PC-3 (cell line): ENCODE measurements around the gene FAM120B. TPM values are rescaled to one million over a fixed set of nuclear protein-coding genes. Genes with fewer than 3 reads are reported as not detected.
A peak's percentile ranks its signal among the peaks of the same experiment; 100 is the strongest.

Source experiments
- ATAC-seq: fragments of 200-7000 bp; cut with Tn5 transposase; 2 replicates; pipeline ENCODE4 v1.9.1; 2020; ENCODE audit warnings: mild to moderate bottlenecking, moderate library complexity
- BruUV-seq: library from RNA; stranded (reverse); fragments of 400-500 nt; replicated peaks from 2 replicates; lab custom pipeline; 2021; lab: Mats Ljungman, UMichigan
- CTCF ChIA-PET: fragments of 300-600 bp; sonication (Branson Sonifier 250); formaldehyde crosslinking; loops from one replicate; lab custom pipeline; 2022; ENCODE audit warnings: antibody characterized with exemption; lab: Charles Lee
- POLR2A ChIA-PET: fragments of 300-600 bp; sonication (Branson Sonifier 250); formaldehyde crosslinking; loops from one replicate; lab custom pipeline; 2022; ENCODE audit warnings: antibody characterized with exemption; ENCODE audit not compliant: unreplicated experiment; lab: Charles Lee
- DNase-seq: peaks from one replicate; pipeline ENCODE4 v3.0.0-alpha.2; 2015
- H2AFZ ChIP-seq: fragments of 300-600 bp; sonication (generic); 2 replicates; pipeline ENCODE4 v1.6.0; 2016; ENCODE audit warnings: antibody characterized with exemption, low read length
- H3F3A ChIP-seq: fragments of 300-600 bp; sonication (generic); one replicate; pipeline ENCODE4 v1.6.0; 2017; ENCODE audit warnings: antibody characterized with exemption, low read length, control low read depth, mild to moderate bottlenecking; ENCODE audit not compliant: unreplicated experiment
- H3K27ac ChIP-seq: fragments of 300-600 bp; sonication (generic); 2 replicates; pipeline ENCODE4 v1.5.1; 2016; ENCODE audit warnings: mild to moderate bottlenecking, low read length
- H3K27me3 ChIP-seq: fragments of 300-600 bp; sonication (generic); 2 replicates; pipeline ENCODE4 v1.6.1; 2016; ENCODE audit warnings: low read length, mixed read lengths
- H3K36me3 ChIP-seq: fragments of 300-600 bp; sonication (generic); 2 replicates; pipeline ENCODE4 v1.6.1; 2016; ENCODE audit warnings: low read depth, mixed run types, low read length, mixed read lengths
- H3K4me1 ChIP-seq: fragments of 300-600 bp; sonication (generic); 2 replicates; pipeline ENCODE4 v1.5.1; 2016; ENCODE audit warnings: low read length; ENCODE audit not compliant: insufficient read depth
- H3K4me2 ChIP-seq: fragments of 300-600 bp; sonication (generic); 2 replicates; pipeline ENCODE4 v1.6.0; 2016; ENCODE audit warnings: low read length
- H3K4me3 ChIP-seq: fragments of 300-600 bp; sonication (generic); 2 replicates; pipeline ENCODE4 v1.5.1; 2016; ENCODE audit warnings: mild to moderate bottlenecking, low read length, mixed read lengths
- H3K79me2 ChIP-seq: fragments of 300-600 bp; sonication (generic); 2 replicates; pipeline ENCODE4 v1.6.1; 2017; ENCODE audit warnings: low read length, mixed read lengths
- H3K9ac ChIP-seq: fragments of 300-600 bp; sonication (generic); 2 replicates; pipeline ENCODE4 v1.6.0; 2016; ENCODE audit warnings: mild to moderate bottlenecking, low read length
- H3K9me2 ChIP-seq: fragments of 300-600 bp; sonication (generic); replicated peaks from 2 replicates; pipeline ENCODE4 v1.6.1; 2016; ENCODE audit warnings: mixed run types, low read length, mixed read lengths
- H3K9me3 ChIP-seq: fragments of 300-600 bp; sonication (generic); 2 replicates; pipeline ENCODE4 v1.6.1; 2016; ENCODE audit warnings: low read length, mixed read lengths
- H4K20me1 ChIP-seq: fragments of 300-600 bp; sonication (generic); 2 replicates; pipeline ENCODE4 v1.6.1; 2016; ENCODE audit warnings: low read length, mixed read lengths
- EZH2 ChIP-seq: fragments of 300-600 bp; sonication (generic); IDR thresholded peaks from one replicate; pipeline ENCODE4 v1.6.1; 2017; ENCODE audit warnings: antibody characterized with exemption, mild to moderate bottlenecking, low read length; ENCODE audit not compliant: unreplicated experiment
- EZH2phosphoT487 ChIP-seq: fragments of 300-600 bp; sonication (generic); IDR thresholded peaks from 2 replicates; pipeline ENCODE4 v1.6.1; 2018; ENCODE audit warnings: mild to moderate bottlenecking, antibody characterized with exemption, low read length, borderline replicate concordance
- intact Hi-C: fragments of 100-400 bp; cut with micrococcal nuclease; formaldehyde crosslinking; loops from 2 replicates; pipeline ENCODE4 v1.9.0; 2023
- total RNA-seq: library from RNA; depleted of rRNA; stranded (reverse); fragments of >200 nt; gene quantifications from 2 replicates; pipeline ENCODE4 v1.2.3, GENCODE V29; 2014
- TF ChIP-seq, protein P1 (sequence below): fragments of 300-600 bp; sonication (generic); conservative IDR thresholded peaks from 2 replicates; pipeline ENCODE4 v1.5.1; 2017; ENCODE audit warnings: antibody characterized with exemption, low read depth, mild to moderate bottlenecking, low read length

Gene FAM120B
- total RNA-seq, 1 experiment from 2014 or later = 8.7 TPM

DNA sequence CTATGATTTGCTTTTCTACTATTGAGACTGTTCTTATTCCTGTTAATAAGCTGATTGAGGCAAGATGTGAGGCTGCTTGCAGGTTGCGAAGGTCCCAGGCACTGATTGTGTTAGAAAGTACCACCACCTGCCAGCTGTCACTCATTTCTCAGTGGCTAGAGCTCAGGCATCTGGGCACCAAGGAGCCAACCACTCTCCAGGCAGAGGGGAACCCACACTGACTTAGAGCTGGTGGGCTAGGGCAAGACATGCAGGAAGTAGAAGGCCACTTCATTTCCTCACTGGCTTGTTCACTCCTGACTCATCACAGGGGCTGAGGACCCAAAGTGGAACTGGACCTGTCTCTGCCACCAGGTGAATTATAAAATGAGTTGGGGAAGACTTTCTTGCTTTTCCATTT is 7.9 kb upstream of the FAM120B start:
- H3K4me3 ChIP-seq = no peak overlapping the region
- H3K9ac ChIP-seq = no peak overlapping the region
- DNase-seq (peak; percentile 18), ATAC-seq (no peak)
- H3K36me3 ChIP-seq = no peaks in the 10 kb centered on the region
- no peaks in the 10 kb centered on the region for H3K79me2 ChIP-seq
- peaks cover 3% of the 10 kb centered on the region; the same call in 1 of the 2 replicates for H3K4me1 ChIP-seq
- no peak overlapping the region for H3K4me2 ChIP-seq
- H3K9me3 ChIP-seq = no peaks in the 10 kb centered on the region
- CTCF ChIA-PET = no interaction called here
- no TSS peak for BruUV-seq
- intact Hi-C loops = no loop called here
- H3K27me3 ChIP-seq = peaks cover 16% of the 10 kb centered on the region
- POLR2A ChIA-PET = no interaction called here
- no peak for TF ChIP-seq EZH2
- no peak for TF ChIP-seq EZH2phosphoT487
- TF ChIP-seq, protein P1, sequence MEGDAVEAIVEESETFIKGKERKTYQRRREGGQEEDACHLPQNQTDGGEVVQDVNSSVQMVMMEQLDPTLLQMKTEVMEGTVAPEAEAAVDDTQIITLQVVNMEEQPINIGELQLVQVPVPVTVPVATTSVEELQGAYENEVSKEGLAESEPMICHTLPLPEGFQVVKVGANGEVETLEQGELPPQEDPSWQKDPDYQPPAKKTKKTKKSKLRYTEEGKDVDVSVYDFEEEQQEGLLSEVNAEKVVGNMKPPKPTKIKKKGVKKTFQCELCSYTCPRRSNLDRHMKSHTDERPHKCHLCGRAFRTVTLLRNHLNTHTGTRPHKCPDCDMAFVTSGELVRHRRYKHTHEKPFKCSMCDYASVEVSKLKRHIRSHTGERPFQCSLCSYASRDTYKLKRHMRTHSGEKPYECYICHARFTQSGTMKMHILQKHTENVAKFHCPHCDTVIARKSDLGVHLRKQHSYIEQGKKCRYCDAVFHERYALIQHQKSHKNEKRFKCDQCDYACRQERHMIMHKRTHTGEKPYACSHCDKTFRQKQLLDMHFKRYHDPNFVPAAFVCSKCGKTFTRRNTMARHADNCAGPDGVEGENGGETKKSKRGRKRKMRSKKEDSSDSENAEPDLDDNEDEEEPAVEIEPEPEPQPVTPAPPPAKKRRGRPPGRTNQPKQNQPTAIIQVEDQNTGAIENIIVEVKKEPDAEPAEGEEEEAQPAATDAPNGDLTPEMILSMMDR = no peak
- H3K27ac ChIP-seq = no peak overlapping the region
- no peaks in the 10 kb centered on the region for H3F3A ChIP-seq
- no peak overlapping the region for H2AFZ ChIP-seq
- no peaks in the 10 kb centered on the region for H3K9me2 ChIP-seq
- no peaks in the 10 kb centered on the region for H4K20me1 ChIP-seq

DNA sequence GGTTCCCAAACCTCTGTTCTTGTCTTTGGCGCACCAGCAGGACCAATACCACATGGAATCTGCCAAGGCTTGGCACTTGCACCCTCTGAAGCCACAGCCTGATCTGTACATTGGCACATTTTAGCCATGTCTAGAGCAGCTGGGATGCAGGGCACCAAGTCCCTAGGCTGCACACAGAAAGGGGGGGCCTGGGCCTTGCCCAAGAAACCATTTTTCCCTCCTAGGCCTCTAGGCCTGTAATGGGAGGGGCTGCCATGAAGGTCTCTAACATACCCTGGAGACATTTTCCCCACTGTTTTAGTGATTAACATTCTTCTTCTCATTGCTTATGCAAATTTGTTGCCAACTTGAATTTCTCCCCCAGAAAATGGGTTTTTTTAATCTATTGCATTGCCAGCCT is 5.4 kb upstream of the FAM120B start:
- H4K20me1 ChIP-seq = no peaks in the 10 kb centered on the region
- no peak for TF ChIP-seq EZH2phosphoT487
- no peak for TF ChIP-seq EZH2
- TF ChIP-seq, protein P1 = no peak
- no peak for ATAC-seq
- POLR2A ChIA-PET = no interaction called here
- no peak overlapping the region for H3K27ac ChIP-seq
- no peaks in the 10 kb centered on the region for H3K9me3 ChIP-seq
- peaks cover 8% of the 10 kb centered on the region; the same call in 1 of the 2 replicates for H3K4me1 ChIP-seq
- intact Hi-C loops = no loop called here
- no peak overlapping the region for H2AFZ ChIP-seq
- no peak for DNase-seq
- no peaks in the 10 kb centered on the region for H3K27me3 ChIP-seq
- no peak overlapping the region for H3K4me2 ChIP-seq
- H3K9ac ChIP-seq = no peak overlapping the region
- H3F3A ChIP-seq = no peaks in the 10 kb centered on the region
- no TSS peak for BruUV-seq
- CTCF ChIA-PET = no interaction called here
- H3K9me2 ChIP-seq = no peaks in the 10 kb centered on the region
- no peaks in the 10 kb centered on the region for H3K36me3 ChIP-seq
- H3K79me2 ChIP-seq = no peaks in the 10 kb centered on the region
- no peak overlapping the region for H3K4me3 ChIP-seq

- TF ChIP-seq EZH2phosphoT487 (no peak), EZH2 (no peak)
- TF ChIP-seq, protein P1 = no peak
- intact Hi-C loops = no loop called here
- Histone ChIP-seq H3K4me2 (peak overlapping the region; percentile 94), H2AFZ (peak overlapping the region; percentile 95), H3K79me2 (peaks cover 43% of the 10 kb centered on the region), H3K9ac (peak overlapping the region; percentile 74), H3K4me1 (peaks cover 16% of the 10 kb centered on the region), H3K27ac (no peak overlapping the region), H3K4me3 (peak overlapping the region; percentile 95), H3K27me3 (no peaks in the 10 kb centered on the region), H3K9me3 (no peaks in the 10 kb centered on the region), H3K36me3 (no peaks in the 10 kb centered on the region), H3F3A (no peaks in the 10 kb centered on the region), H3K9me2 (no peaks in the 10 kb centered on the region), H4K20me1 (no peaks in the 10 kb centered on the region; the same call in 1 of the 2 replicates)
- ChIA-PET CTCF (no interaction called here), POLR2A (interaction anchor here (0.7 kb wide), 1 partner anchor 13 kb away, joined by 3 read pairs; no protein-coding TSS in a partner anchor)
- ATAC-seq (peak; percentile 36), DNase-seq (no peak)
- BruUV-seq = no TSS peak
These were observed 694 bp upstream of the FAM120B start for GRCh38 chr6:170305805-170306323.
